ENCODE data around the gene SYNPO2. TPM values are rescaled to one million over a fixed set of nuclear protein-coding genes. Genes with fewer than 3 reads are reported as not detected.

SYNPO2 gene
- total and polyA plus RNA-seq, 2 of the 8 experiments (the other 6 are each of a cell fraction or from before 2014, with no cell fraction given): 0.50 to 4.2 TPM

DNA sequence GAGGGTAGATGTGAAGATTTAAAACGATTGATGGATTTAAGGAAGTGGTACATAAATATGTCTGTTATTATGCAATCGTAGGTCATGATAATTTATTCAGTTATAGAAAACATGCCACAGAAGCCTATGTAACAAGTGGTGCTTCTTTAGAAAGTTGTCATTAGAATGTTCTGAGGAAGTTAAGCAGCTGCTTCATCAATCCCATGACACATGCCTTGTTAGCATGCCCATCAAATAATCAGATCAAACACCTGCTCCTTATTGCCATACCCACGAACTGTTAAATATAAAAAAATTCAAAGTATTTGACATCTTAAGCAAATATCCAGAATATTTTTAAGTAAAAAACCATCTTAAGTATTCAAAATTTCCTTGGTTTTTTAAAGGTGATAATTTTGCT, 170.6 kb downstream of the SYNPO2 start:
- CTCF ChIA-PET (ENCODE audit: partially characterized antibody): no interaction called here
- no peak overlapping the region for H2BK5ac ChIP-seq (ENCODE audit: low read depth, low read length)
- H2BK120ac ChIP-seq (replicated peaks; ENCODE audit: low read depth, low read length): no peak overlapping the region
- H3K4me3 ChIP-seq (ENCODE audit: extremely low read depth in 1 of 4, insufficient read depth in 2 of 4, low read depth in 3 of 4, low read length in 4 of 4): no peak overlapping the region
- no peak overlapping the region for H3K56ac ChIP-seq (replicated peaks; ENCODE audit: insufficient read length, low read depth, low read length)
- no peaks in the 10 kb centered on the region for H3K27me3 ChIP-seq (replicated peaks in 1 of 4; ENCODE audit: control insufficient read depth in 3 of 4, extremely low read depth in 1 of 4, insufficient read depth in 3 of 4, low read length in 3 of 4)
- DNase-seq (ENCODE audit: low read depth in 1 of 2, low spot score in 2 of 2): no peak
- H3K14ac ChIP-seq (ENCODE audit: insufficient read length): no peak overlapping the region
- H4K20me1 ChIP-seq (replicated peaks in 1 of 2; ENCODE audit: control insufficient read depth in 1 of 2, insufficient read depth in 2 of 2, low read length in 2 of 2): no peaks in the 10 kb centered on the region
- no peaks in the 10 kb centered on the region for H3K23me2 ChIP-seq (ENCODE audit: low read depth, low read length)
- no peak overlapping the region for H2AK5ac ChIP-seq (ENCODE audit: low read depth, low read length)
- H2AFZ ChIP-seq (ENCODE audit: low read length): no peak overlapping the region
- no peak overlapping the region for H4K91ac ChIP-seq (replicated peaks; ENCODE audit: insufficient read length, low read length)
- no peaks in the 10 kb centered on the region for H3K79me2 ChIP-seq (ENCODE audit: control insufficient read depth in 1 of 2, insufficient read depth in 2 of 2, low read length in 2 of 2)
- H4K5ac ChIP-seq (ENCODE audit: insufficient read length, low read depth, low read length): no peak overlapping the region
- no peak overlapping the region for H3K9ac ChIP-seq (replicated peaks in 1 of 4; ENCODE audit: extremely low read depth in 1 of 4, low read depth in 3 of 4, low read length in 3 of 4)
- no peak for FAIRE-seq
- 89 to 100% methylated on average over 1 to 3 of the region's 3 CpGs for WGBS, 2 experiments (ENCODE audit: extremely low coverage in 1 of 2, insufficient coverage in 1 of 2, insufficient read length in 1 of 2, insufficient replicate concordance in 2 of 2, low coverage in 1 of 2, low lambda C conversion rate in 2 of 2, missing lambda C conversion rate in 1 of 2)
- H3K27ac ChIP-seq (ENCODE audit: low read depth, low read length): no peak overlapping the region
- no peak overlapping the region for H2BK15ac ChIP-seq (ENCODE audit: low read length)
- POLR2A ChIA-PET (ENCODE audit: partially characterized antibody): no interaction called here
- no peak overlapping the region for H3K23ac ChIP-seq (ENCODE audit: insufficient read length)
- no peaks in the 10 kb centered on the region for H3K79me1 ChIP-seq (ENCODE audit: low read depth, low read length)
- no peak overlapping the region for H3K18ac ChIP-seq (ENCODE audit: extremely low read depth, low read length)
- H3K4me1 ChIP-seq (replicated peaks in 1 of 4; ENCODE audit: control insufficient read depth in 3 of 4, insufficient read depth in 4 of 4, low read length in 3 of 4): no peaks in the 10 kb centered on the region
- H4K8ac ChIP-seq (ENCODE audit: extremely low read depth, insufficient read depth, low read length): no peak overlapping the region
- H3K4me2 ChIP-seq (ENCODE audit: insufficient read depth in 1 of 2, low read depth in 2 of 2, low read length in 2 of 2): no peak overlapping the region
- H3K9me3 ChIP-seq (ENCODE audit: insufficient read depth in 2 of 2, low read depth in 1 of 2, low read length in 1 of 2): no peaks in the 10 kb centered on the region
- H2BK20ac ChIP-seq (ENCODE audit: low read length): no peak overlapping the region
- H2BK12ac ChIP-seq (ENCODE audit: low read depth, low read length): no peak overlapping the region
- H3K4ac ChIP-seq (replicated peaks; ENCODE audit: insufficient read length, low read depth, low read length): no peak overlapping the region
- H3K36me3 ChIP-seq (ENCODE audit: control insufficient read depth in 2 of 4, insufficient read depth in 4 of 4, low read length in 3 of 4): no peaks in the 10 kb centered on the region
- TF ChIP-seq BACH1 (IDR thresholded peaks at IDR 0.05; ENCODE audit: low read length): no peak
- TF ChIP-seq TCF12 (IDR thresholded peaks at IDR 0.05; ENCODE audit: low read depth, low read length): no peak
- TF ChIP-seq, protein P1, sequence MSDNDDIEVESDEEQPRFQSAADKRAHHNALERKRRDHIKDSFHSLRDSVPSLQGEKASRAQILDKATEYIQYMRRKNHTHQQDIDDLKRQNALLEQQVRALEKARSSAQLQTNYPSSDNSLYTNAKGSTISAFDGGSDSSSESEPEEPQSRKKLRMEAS (IDR thresholded peaks at IDR 0.05): no peak
- no peak for TF ChIP-seq NANOG (IDR thresholded peaks at IDR 0.05; ENCODE audit: insufficient read depth, low read depth, low read length, poor library complexity, severe bottlenecking)
- TF ChIP-seq EP300 (IDR thresholded peaks at IDR 0.05; ENCODE audit: borderline replicate concordance in 1 of 2, low read depth in 2 of 2, low read length in 2 of 2): no peak
- no peak for TF ChIP-seq KDM1A (IDR thresholded peaks at IDR 0.05; ENCODE audit: borderline replicate concordance, low read length)
- no peak for TF ChIP-seq SP1 (IDR thresholded peaks at IDR 0.05; ENCODE audit: low read depth, low read length)
- TF ChIP-seq, protein P2, sequence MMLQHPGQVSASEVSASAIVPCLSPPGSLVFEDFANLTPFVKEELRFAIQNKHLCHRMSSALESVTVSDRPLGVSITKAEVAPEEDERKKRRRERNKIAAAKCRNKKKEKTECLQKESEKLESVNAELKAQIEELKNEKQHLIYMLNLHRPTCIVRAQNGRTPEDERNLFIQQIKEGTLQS (IDR thresholded peaks at IDR 0.05; ENCODE audit: insufficient read depth, low read depth, low read length): no peak
- TF ChIP-seq SP2 (IDR thresholded peaks at IDR 0.05; ENCODE audit: low read length): no peak
- no peak for TF ChIP-seq TEAD4 (IDR thresholded peaks at IDR 0.05; ENCODE audit: low read depth, low read length)
- TF ChIP-seq YY1 (IDR thresholded peaks at IDR 0.05; ENCODE audit: low read depth, low read length): no peak
- TF ChIP-seq POU5F1 (IDR thresholded peaks at IDR 0.05; ENCODE audit: low read depth, low read length): no peak
- no peak for TF ChIP-seq HDAC6 (IDR thresholded peaks at IDR 0.05; ENCODE audit: low read depth, low read length)
- no peak for TF ChIP-seq ZNF274 (IDR thresholded peaks at IDR 0.05; ENCODE audit: borderline replicate concordance, extremely low read depth, low read length)
- TF ChIP-seq CBX8 (IDR thresholded peaks at IDR 0.05; ENCODE audit: borderline replicate concordance, low read depth, low read length): no peak
- no peak for TF ChIP-seq CEBPB (IDR thresholded peaks at IDR 0.05; ENCODE audit: low read depth, low read length)

Data from H1 (cell line).